NCI-H2107 treated with DMSO at 0.1 percent for 48 hours (cell line): Measurements from ENCODE around the gene ERC2.

Experiments
- DNase-seq: peaks from one replicate; lab custom pipeline; 2025; ENCODE audit not compliant: unreplicated experiment; lab: John Stamatoyannopoulos, UW

Gene ERC2

GRCh38 chr3:56192001-56192400 lies 276.3 kb downstream of the ERC2 start:
- no peak for DNase-seq

GRCh38 chr3:56190771-56191305 lies 277.4 kb downstream of the ERC2 start:
- no peak for DNase-seq

- no peak for DNase-seq
Measured at GRCh38 chr3:56190130-56190529, 278.1 kb downstream of the ERC2 start.

- no peak for DNase-seq
Measured at GRCh38 chr3:56189536-56189935, 278.7 kb downstream of the ERC2 start.

GRCh38 chr3:56188201-56188600 lies 280.1 kb downstream of the ERC2 start:
- no peak for DNase-seq

GRCh38 chr3:56187051-56187450 lies 281.2 kb downstream of the ERC2 start:
- no peak for DNase-seq

- DNase-seq, result no peak
Measured at GRCh38 chr3:56185827-56186226, 282.4 kb downstream of the ERC2 start.

- DNase-seq, result no peak
Measured at GRCh38 chr3:56183529-56183928, 284.7 kb downstream of the ERC2 start.

- no peak for DNase-seq
Measured at GRCh38 chr3:56180433-56180832, 287.8 kb downstream of the ERC2 start.

- no peak for DNase-seq
Measured at GRCh38 chr3:56173601-56174000, 294.7 kb downstream of the ERC2 start.

- no peak for DNase-seq
Measured at GRCh38 chr3:56164436-56164835, 303.8 kb downstream of the ERC2 start.

GRCh38 chr3:56157693-56158362 lies 310.4 kb downstream of the ERC2 start:
- no peak for DNase-seq

- no peak for DNase-seq
Measured at GRCh38 chr3:56154297-56154696, 314.0 kb downstream of the ERC2 start.

GRCh38 chr3:56147354-56147753 lies 320.9 kb downstream of the ERC2 start:
- no peak for DNase-seq

- DNase-seq, result no peak
Measured at GRCh38 chr3:56145410-56145809, 322.9 kb downstream of the ERC2 start.

GRCh38 chr3:56144805-56145204 lies 323.5 kb downstream of the ERC2 start:
- no peak for DNase-seq

- no peak for DNase-seq
Measured at GRCh38 chr3:56137415-56137814, 330.9 kb downstream of the ERC2 start.

GRCh38 chr3:56136514-56136913 lies 331.8 kb downstream of the ERC2 start:
- DNase-seq, result no peak

GRCh38 chr3:56135941-56136340 lies 332.3 kb downstream of the ERC2 start:
- DNase-seq, result no peak

GRCh38 chr3:56133423-56133822 lies 334.8 kb downstream of the ERC2 start:
- no peak for DNase-seq

GRCh38 chr3:56132762-56133161 lies 335.5 kb downstream of the ERC2 start:
- no peak for DNase-seq

- no peak for DNase-seq
Measured at GRCh38 chr3:56131974-56132590, 336.2 kb downstream of the ERC2 start.

- no peak for DNase-seq
Measured at GRCh38 chr3:56130036-56130435, 338.2 kb downstream of the ERC2 start.
